Suprapubic skin (tissue), 4 donors: ENCODE measurements around the gene IER3. TPM values are rescaled to one million over a fixed set of nuclear protein-coding genes. Genes with fewer than 3 reads are reported as not detected.
A peak's percentile ranks its signal among the peaks of the same experiment; 100 is the strongest.
"Not testable (repeated sequence)": the region's sequence is repeated elsewhere in the genome, so short reads cannot be mapped to it uniquely, and the experiment has no call there.

ENCODE experiments used
- DNase-seq, 2 donors: peaks; one replicate each; pipeline ENCODE4 v3.0.0-alpha.2; 2019; ENCODE audit warnings: low spot score in 2 of 2
- H3K27ac ChIP-seq: fragments of 200-600 bp; sonication (generic); one replicate; pipeline ENCODE4 v1.5.1; 2019
- H3K27me3 ChIP-seq: fragments of 200-600 bp; sonication (generic); one replicate; pipeline ENCODE4 v1.5.1; 2019
- H3K36me3 ChIP-seq: fragments of 200-600 bp; sonication (generic); one replicate; pipeline ENCODE4 v1.5.1; 2019
- H3K4me1 ChIP-seq: fragments of 200-600 bp; sonication (generic); one replicate; pipeline ENCODE4 v1.5.1; 2019
- H3K4me3 ChIP-seq: fragments of 200-600 bp; sonication (generic); one replicate; pipeline ENCODE4 v1.5.1; 2019; ENCODE audit warnings: mild to moderate bottlenecking
- H3K9me3 ChIP-seq: fragments of 200-600 bp; sonication (generic); one replicate; pipeline ENCODE4 v1.5.1; 2019
- CTCF ChIP-seq, 2 donors: fragments of 200-600 bp in 1 of 2; fragments of 450-650 bp in 1 of 2; sonication (generic) in 1 of 2; IDR thresholded peaks; one replicate each; pipeline ENCODE4 v1.5.1; 2016 to 2019; ENCODE audit warnings: antibody characterized with exemption in 2 of 2, mild to moderate bottlenecking in 1 of 2, moderate library complexity in 1 of 2
- EP300 ChIP-seq: sonication (generic); formaldehyde crosslinking; IDR thresholded peaks from one replicate; pipeline ENCODE4 v1.6.1; 2017; ENCODE audit warnings: antibody characterized with exemption
- POLR2A ChIP-seq, 2 donors: fragments of 450-650 bp; IDR thresholded peaks; one replicate each; pipeline ENCODE4 v1.6.1; 2017; ENCODE audit warnings: antibody characterized with exemption in 2 of 2, mild to moderate bottlenecking in 2 of 2, moderate library complexity in 2 of 2
- POLR2AphosphoS5 ChIP-seq, 3 donors: sonication (generic); formaldehyde crosslinking; IDR thresholded peaks; one replicate each; pipeline ENCODE4 v1.6.1; 2017; ENCODE audit warnings: antibody characterized with exemption in 3 of 3
- WGBS: methylation state at CpG from one replicate; pipeline ENCODE4 v1.1.5; 2018; 5-methylcytosine and 5-hydroxymethylcytosine counted together
- total RNA-seq, 4 donors: library from RNA; depleted of rRNA; stranded (reverse); fragments of >200 nt; gene quantifications; one replicate each; pipeline ENCODE4 v1.1.0, GENCODE V29; 2016

IER3 gene
- total RNA-seq, 4 donors from 2014 or later, result 22.0 to 86.2 (median 45.8) TPM

GRCh38 chr6:30721198-30722024 is 22.9 kb downstream of the IER3 start:
- peaks cover 35% of the 10 kb centered on the region for H3K36me3 ChIP-seq

GRCh38 chr6:30720738-30721197 is 23.6 kb downstream of the IER3 start:
- DNase-seq, result peak; percentile 86 to 90
- H3K4me1 ChIP-seq, result peaks cover 63% of the 10 kb centered on the region
- TF ChIP-seq CTCF (IDR thresholded peaks at IDR 0.05) (no peak), POLR2AphosphoS5 (IDR thresholded peaks at IDR 0.05) (peak in 1 of 3 donors; percentile 8)
- H3K4me3 ChIP-seq, result peak overlapping the region; percentile 91
- no peaks in the 10 kb centered on the region for H3K27me3 ChIP-seq
- no peaks in the 10 kb centered on the region for H3K9me3 ChIP-seq
- whole genome bisulfite sequencing, result under 1% methylated on average over 29 of the region's 29 CpGs
- H3K36me3 ChIP-seq, result peaks cover 29% of the 10 kb centered on the region
- peak overlapping the region; percentile 96 for H3K27ac ChIP-seq

More at GRCh38 chr6:30721198-30722024, 22.9 kb downstream of the IER3 start:
- 0% methylated on average over 59 of the region's 71 CpGs for WGBS
- peak in 1 of 2 donors; percentile 28 for TF ChIP-seq POLR2A (IDR thresholded peaks at IDR 0.05)
- no peak for TF ChIP-seq EP300
- TF ChIP-seq CTCF (IDR thresholded peaks at IDR 0.05), result peak in 1 of 2 donors; percentile 76
- TF ChIP-seq POLR2AphosphoS5 (IDR thresholded peaks at IDR 0.05), result peak in 1 of 3 donors; percentile 55
- Histone ChIP-seq H3K9me3 (no peaks in the 10 kb centered on the region), H3K4me1 (peaks cover 67% of the 10 kb centered on the region), H3K27ac (peak overlapping the region; percentile 96), H3K27me3 (no peaks in the 10 kb centered on the region), H3K4me3 (peak overlapping the region; percentile 91)
- peak; percentile 92 to 94 for DNase-seq

- H3K27ac ChIP-seq, result peak within 1 kb of the TSS; percentile 96
- DNase-seq, result peak; percentile 97
- no peaks in the 10 kb centered on the region for H3K27me3 ChIP-seq
- H3K36me3 ChIP-seq, result peaks cover 24% of the 10 kb centered on the region
- peak within 1 kb of the TSS; percentile 91 for H3K4me3 ChIP-seq
- under 1% methylated on average over 36 of the region's 38 CpGs for WGBS
- peak in 1 of 3 donors; percentile 81 for TF ChIP-seq POLR2AphosphoS5 (IDR thresholded peaks at IDR 0.05)
- TF ChIP-seq CTCF (IDR thresholded peaks at IDR 0.05), result peak in 1 of 2 donors; percentile 21
- peak; percentile 26 to 69 for TF ChIP-seq POLR2A (IDR thresholded peaks at IDR 0.05)
- TF ChIP-seq EP300, result no peak
- H3K4me1 ChIP-seq, result peaks cover 57% of the 10 kb centered on the region
- no peaks in the 10 kb centered on the region for H3K9me3 ChIP-seq
Observed at GRCh38 chr6:30719791-30720737, 24.3 kb downstream of the IER3 start, which contains the start of gene TUBB. Gene TUBB, plus strand, starts transcription at chr6:30720352. Its CDS starts 155 bp downstream, at chr6:30720507.

- TF ChIP-seq POLR2AphosphoS5 (IDR thresholded peaks at IDR 0.05) (no peak), EP300 (no peak), CTCF (IDR thresholded peaks at IDR 0.05) (no peak), POLR2A (IDR thresholded peaks at IDR 0.05) (no peak)
- H3K4me1 ChIP-seq, result peaks cover 55% of the 10 kb centered on the region
- H3K27me3 ChIP-seq, result no peaks in the 10 kb centered on the region
- H3K36me3 ChIP-seq, result peaks cover 20% of the 10 kb centered on the region
- no peak for DNase-seq
- peak overlapping the region; percentile 91 for H3K4me3 ChIP-seq
- peak overlapping the region; percentile 96 for H3K27ac ChIP-seq
- no peaks in the 10 kb centered on the region for H3K9me3 ChIP-seq
- 18% methylated on average over 8 of the region's 8 CpGs for WGBS
Observed at GRCh38 chr6:30719356-30719755, 25.0 kb downstream of the IER3 start.

GRCh38 chr6:30717845-30718720 is 26.3 kb downstream of the IER3 start:
- not testable (repeated sequence) for H3K27me3 ChIP-seq, H3K9me3 ChIP-seq, DNase-seq
- Histone ChIP-seq H3K4me3 (peak overlapping the region; percentile 69), H3K36me3 (peaks cover 20% of the 10 kb centered on the region), H3K27ac (peak overlapping the region; percentile 89), H3K4me1 (peaks cover 43% of the 10 kb centered on the region)
- 75% methylated on average over 37 of the region's 37 CpGs for WGBS
